ENCODE measurements around the gene PLS3.
"Not testable (repeated sequence)": the region's sequence is repeated elsewhere in the genome, so short reads cannot be mapped to it uniquely, and the experiment has no call there.

The PLS3 gene

GRCh38 chrX:115560978-115561604, at the start of gene PLS3:
TSS of gene PLS3 (plus strand) at chrX:115561174. CDS start at chrX:115610251, 49,077 bp downstream.
- DNase-seq (ENCODE audit: low read depth): no peak

GRCh38 chrX:115518113-115518512, 42.9 kb upstream of the PLS3 start:
- DNase-seq (ENCODE audit: low read depth): no peak

- no peak for DNase-seq (ENCODE audit: low read depth)
Measured at GRCh38 chrX:115521741-115522140, 39.2 kb upstream of the PLS3 start.

- DNase-seq (ENCODE audit: low read depth): no peak
Measured at GRCh38 chrX:115522952-115523351, 38.0 kb upstream of the PLS3 start.

GRCh38 chrX:115525486-115525885, 35.5 kb upstream of the PLS3 start:
- no peak for DNase-seq (ENCODE audit: low read depth)

- no peak for DNase-seq (ENCODE audit: low read depth)
Measured at GRCh38 chrX:115531818-115532403, 29.1 kb upstream of the PLS3 start.

- DNase-seq (ENCODE audit: low read depth): no peak
Measured at GRCh38 chrX:115533485-115533884, 27.5 kb upstream of the PLS3 start.

- no peak for DNase-seq (ENCODE audit: low read depth)
Measured at GRCh38 chrX:115534383-115534782, 26.6 kb upstream of the PLS3 start.

- DNase-seq (ENCODE audit: low read depth): no peak
Measured at GRCh38 chrX:115535421-115535820, 25.6 kb upstream of the PLS3 start.

- no peak for DNase-seq (ENCODE audit: low read depth)
Measured at GRCh38 chrX:115535844-115536243, 25.1 kb upstream of the PLS3 start.

GRCh38 chrX:115539841-115540240, 21.1 kb upstream of the PLS3 start:
- DNase-seq (ENCODE audit: low read depth): no peak

GRCh38 chrX:115541045-115541444, 19.9 kb upstream of the PLS3 start:
- not testable (repeated sequence) for DNase-seq (ENCODE audit: low read depth)

GRCh38 chrX:115547448-115547847, 13.5 kb upstream of the PLS3 start:
- DNase-seq (ENCODE audit: low read depth): no peak

GRCh38 chrX:115549008-115549407, 12.0 kb upstream of the PLS3 start:
- DNase-seq (ENCODE audit: low read depth): no peak

GRCh38 chrX:115553171-115553570, 7.8 kb upstream of the PLS3 start:
- no peak for DNase-seq (ENCODE audit: low read depth)

- no peak for DNase-seq (ENCODE audit: low read depth)
Measured at GRCh38 chrX:115559672-115560071, 1.3 kb upstream of the PLS3 start.

- no peak for DNase-seq (ENCODE audit: low read depth)
Measured at GRCh38 chrX:115560211-115560977, 580 bp upstream of the PLS3 start.

- no peak for DNase-seq (ENCODE audit: low read depth)
Measured at GRCh38 chrX:115561605-115562479, 868 bp downstream of the PLS3 start.

- no peak for DNase-seq (ENCODE audit: low read depth)
Measured at GRCh38 chrX:115562480-115562847, 1.5 kb downstream of the PLS3 start.

GRCh38 chrX:115563633-115564162, 2.7 kb downstream of the PLS3 start:
- DNase-seq (ENCODE audit: low read depth): no peak

- DNase-seq (ENCODE audit: low read depth): no peak
Measured at GRCh38 chrX:115564243-115564642, 3.3 kb downstream of the PLS3 start.

GRCh38 chrX:115565888-115566287, 4.9 kb downstream of the PLS3 start:
- DNase-seq (ENCODE audit: low read depth): no peak
